ENCODE results near the gene CRMP1.

CRMP1 gene

GRCh38 chr4:5790546-5790857 is 102.4 kb downstream of the CRMP1 start:
- DNase-seq = no peak

- no peak for DNase-seq
Observed at GRCh38 chr4:5789141-5789540, 103.7 kb downstream of the CRMP1 start.

GRCh38 chr4:5788144-5788543 is 104.7 kb downstream of the CRMP1 start:
- DNase-seq = no peak

- DNase-seq = no peak
Observed at GRCh38 chr4:5787311-5787710, 105.6 kb downstream of the CRMP1 start.

GRCh38 chr4:5785806-5786680 is 106.8 kb downstream of the CRMP1 start:
- no peak for DNase-seq

- DNase-seq = no peak
Observed at GRCh38 chr4:5784960-5785611, 107.8 kb downstream of the CRMP1 start.

- DNase-seq = no peak
Observed at GRCh38 chr4:5784021-5784420, 108.9 kb downstream of the CRMP1 start.

- no peak for DNase-seq
Observed at GRCh38 chr4:5783486-5783885, 109.4 kb downstream of the CRMP1 start.

- DNase-seq = peak; percentile 44
Observed at GRCh38 chr4:5782829-5783476, 109.9 kb downstream of the CRMP1 start.

GRCh38 chr4:5781691-5782090 is 111.2 kb downstream of the CRMP1 start:
- DNase-seq = no peak

- no peak for DNase-seq
Observed at GRCh38 chr4:5780831-5781480, 111.9 kb downstream of the CRMP1 start.

- no peak for DNase-seq
Observed at GRCh38 chr4:5776510-5776909, 116.4 kb downstream of the CRMP1 start.

GRCh38 chr4:5774416-5775036 is 118.4 kb downstream of the CRMP1 start:
- no peak for DNase-seq

- no peak for DNase-seq
Observed at GRCh38 chr4:5773271-5773555, 119.7 kb downstream of the CRMP1 start.

GRCh38 chr4:5772528-5773270 is 120.2 kb downstream of the CRMP1 start:
- DNase-seq = no peak

Measured in NCI-H2029 (cell line).